ENCODE measurements around the gene CNTNAP2. TPM values are rescaled to one million over a fixed set of nuclear protein-coding genes. Genes with fewer than 3 reads are reported as not detected.

CNTNAP2 gene
- total and polyA plus RNA-seq, 2 donors from 2014 or later = 0.06 to 0.13 TPM

GRCh38 chr7:148261523-148261922 lies 2144.9 kb downstream of the CNTNAP2 start:
- Histone ChIP-seq H3K4me3 (ENCODE audit: low read length in 3 of 3) (no peak overlapping the region), H3K27me3 (ENCODE audit: control insufficient read depth, insufficient read depth, low read length) (no peaks in the 10 kb centered on the region), H3K9me3 (ENCODE audit: control insufficient read depth in 2 of 3, insufficient read depth in 1 of 3, low read length in 3 of 3) (no peaks in the 10 kb centered on the region), H3K27ac (ENCODE audit: low read depth in 2 of 2, low read length in 2 of 2) (no peak overlapping the region), H3K36me3 (ENCODE audit: control insufficient read depth in 2 of 3, insufficient read depth in 3 of 3, low read length in 3 of 3) (no peaks in the 10 kb centered on the region), H3K9ac (ENCODE audit: low read length in 3 of 3) (no peak overlapping the region), H3K4me1 (ENCODE audit: control insufficient read depth in 2 of 3, insufficient read depth in 2 of 3, low read depth in 1 of 3, low read length in 3 of 3) (peaks cover 0 to 4% (median 0%) of the 10 kb centered on the region in 3 donors)
- DNase-seq (no peak), FAIRE-seq (no peak)
- no peak for TF ChIP-seq CTCF (IDR thresholded peaks at IDR 0.05; ENCODE audit: borderline replicate concordance, extremely low read depth, insufficient read depth)
- intact Hi-C loops (cut with DNase I) = no loop called here

GRCh38 chr7:148261996-148262688 lies 2145.5 kb downstream of the CNTNAP2 start:
- no peaks in the 10 kb centered on the region for H3K27me3 ChIP-seq (ENCODE audit: control insufficient read depth, insufficient read depth, low read length)
- DNase-seq (peak in 2 of 5 donors; percentile 29 to 57), FAIRE-seq (no peak)
- no peak for TF ChIP-seq CTCF (IDR thresholded peaks at IDR 0.05; ENCODE audit: borderline replicate concordance, extremely low read depth, insufficient read depth)
- H3K9me3 ChIP-seq (ENCODE audit: control insufficient read depth in 2 of 3, insufficient read depth in 1 of 3, low read length in 3 of 3) = no peaks in the 10 kb centered on the region
- no peak overlapping the region for H3K9ac ChIP-seq (ENCODE audit: low read length in 3 of 3)
- H3K4me3 ChIP-seq (ENCODE audit: low read length in 3 of 3) = no peak overlapping the region
- no peaks in the 10 kb centered on the region for H3K36me3 ChIP-seq (ENCODE audit: control insufficient read depth in 2 of 3, insufficient read depth in 3 of 3, low read length in 3 of 3)
- intact Hi-C loops (cut with DNase I) = no loop called here
- H3K27ac ChIP-seq (ENCODE audit: low read depth in 2 of 2, low read length in 2 of 2) = no peak overlapping the region
- peaks cover 0 to 4% (median 0%) of the 10 kb centered on the region in 3 donors for H3K4me1 ChIP-seq (ENCODE audit: control insufficient read depth in 2 of 3, insufficient read depth in 2 of 3, low read depth in 1 of 3, low read length in 3 of 3)

GRCh38 chr7:148262721-148263229 lies 2146.2 kb downstream of the CNTNAP2 start:
- Histone ChIP-seq H3K9me3 (ENCODE audit: control insufficient read depth in 2 of 3, insufficient read depth in 1 of 3, low read length in 3 of 3) (no peaks in the 10 kb centered on the region), H3K27me3 (ENCODE audit: control insufficient read depth, insufficient read depth, low read length) (no peaks in the 10 kb centered on the region), H3K36me3 (ENCODE audit: control insufficient read depth in 2 of 3, insufficient read depth in 3 of 3, low read length in 3 of 3) (no peaks in the 10 kb centered on the region), H3K4me3 (ENCODE audit: low read length in 3 of 3) (peak overlapping the region; percentile 17 to 42 (median 17)), H3K9ac (ENCODE audit: low read length in 3 of 3) (no peak overlapping the region), H3K4me1 (ENCODE audit: control insufficient read depth in 2 of 3, insufficient read depth in 2 of 3, low read depth in 1 of 3, low read length in 3 of 3) (peaks cover 0 to 4% (median 0%) of the 10 kb centered on the region in 3 donors), H3K27ac (ENCODE audit: low read depth in 2 of 2, low read length in 2 of 2) (no peak overlapping the region)
- FAIRE-seq (no peak), DNase-seq (peak; percentile 79 to 87 (median 82))
- intact Hi-C loops (cut with DNase I) = no loop called here
- peak; percentile 91 for TF ChIP-seq CTCF (IDR thresholded peaks at IDR 0.05; ENCODE audit: borderline replicate concordance, extremely low read depth, insufficient read depth)
